ENCODE data around the gene NCOR1.
"Not testable (repeated sequence)": the region's sequence is repeated elsewhere in the genome, so short reads cannot be mapped to it uniquely, and the experiment has no call there.

NCOR1 gene

DNA sequence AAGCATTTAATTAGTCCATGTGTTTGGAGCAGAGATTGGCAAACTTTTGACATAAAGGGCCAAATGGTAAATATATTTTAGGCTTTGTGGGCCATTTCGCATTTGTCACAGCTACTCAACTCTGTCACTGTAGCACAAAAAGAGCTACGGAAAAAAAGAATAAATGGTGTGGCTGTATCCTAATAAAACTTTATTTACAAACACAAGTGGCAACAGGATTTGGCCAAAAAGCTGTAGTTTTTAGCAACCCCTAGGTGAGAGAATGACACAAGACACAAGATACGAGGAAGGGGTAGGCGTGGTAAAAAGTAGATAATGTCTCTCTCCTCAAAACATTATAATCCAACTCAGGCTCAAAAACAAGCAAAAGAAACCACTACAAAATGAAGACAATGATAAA is 149.2 kb downstream of the NCOR1 start:
- peaks cover 32 to 85% (median 61%) of the 10 kb centered on the region in 4 experiments for H3K36me3 ChIP-seq (ENCODE audit: control insufficient read depth in 4 of 4, insufficient read depth in 4 of 4, low read length in 3 of 4)
- H3K27ac ChIP-seq (ENCODE audit: insufficient read depth in 1 of 2, low read depth in 1 of 2, low read length in 2 of 2, poor library complexity in 1 of 2, severe bottlenecking in 2 of 2): no peak overlapping the region
- ChIA-PET CTCF (no interaction called here), POLR2A (no interaction called here)
- no CpG with 5 or more reads among the region's 4 CpGs for WGBS (ENCODE audit: insufficient coverage)
- no peaks in the 10 kb centered on the region for H3K27me3 ChIP-seq (replicated peaks in 2 of 5; ENCODE audit: control insufficient read depth in 4 of 5, insufficient read depth in 5 of 5, low read length in 4 of 5)
- no peaks in the 10 kb centered on the region for H3K9me3 ChIP-seq (ENCODE audit: control extremely low read depth in 1 of 5, control insufficient read depth in 4 of 5, insufficient read depth in 2 of 5, low read depth in 1 of 5, low read length in 4 of 5)
- no peaks in the 10 kb centered on the region for H3K4me1 ChIP-seq (ENCODE audit: control extremely low read depth in 1 of 4, control insufficient read depth in 4 of 4, insufficient read depth in 4 of 4, low read length in 3 of 4)
- no peak for DNase-seq
- no peak overlapping the region for H3K4me3 ChIP-seq (ENCODE audit: control insufficient read depth in 1 of 7, extremely low read depth in 1 of 7, insufficient read depth in 4 of 7, low read depth in 2 of 7, low read length in 6 of 7)

DNA sequence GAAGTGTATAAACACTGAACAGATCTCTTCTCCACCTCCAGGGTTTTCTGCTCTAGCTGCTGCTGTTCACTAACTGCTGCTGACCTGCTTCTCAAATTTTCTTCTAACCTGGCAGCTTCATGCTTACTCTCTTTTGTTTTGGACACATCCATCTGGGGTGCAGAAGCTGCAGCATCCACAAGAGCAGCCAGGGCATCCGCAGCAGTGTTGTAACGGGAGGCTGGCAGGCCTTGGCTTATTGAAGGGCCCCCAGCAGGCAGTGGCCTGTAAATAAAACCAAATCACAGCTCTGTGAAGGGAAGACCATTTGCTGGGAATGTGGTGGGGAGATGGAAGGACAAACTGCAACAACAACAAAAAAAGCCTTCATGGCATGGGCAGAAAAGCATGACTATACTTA is 153.7 kb downstream of the NCOR1 start:
- ChIA-PET CTCF (no interaction called here), POLR2A (interaction anchor here (0.5 kb wide), 1 partner anchor 30 kb away, joined by 3 read pairs; no protein-coding TSS in a partner anchor)
- Histone ChIP-seq H3K4me1 (ENCODE audit: control extremely low read depth in 1 of 4, control insufficient read depth in 4 of 4, insufficient read depth in 4 of 4, low read length in 3 of 4) (no peaks in the 10 kb centered on the region), H3K27me3 (replicated peaks in 2 of 5; ENCODE audit: control insufficient read depth in 4 of 5, insufficient read depth in 5 of 5, low read length in 4 of 5) (no peaks in the 10 kb centered on the region), H3K4me3 (ENCODE audit: control insufficient read depth in 1 of 7, extremely low read depth in 1 of 7, insufficient read depth in 4 of 7, low read depth in 2 of 7, low read length in 6 of 7) (no peak overlapping the region), H3K36me3 (ENCODE audit: control insufficient read depth in 4 of 4, insufficient read depth in 4 of 4, low read length in 3 of 4) (peaks cover 35 to 86% (median 59%) of the 10 kb centered on the region in 4 experiments), H3K9me3 (ENCODE audit: control extremely low read depth in 1 of 5, control insufficient read depth in 4 of 5, insufficient read depth in 2 of 5, low read depth in 1 of 5, low read length in 4 of 5) (no peaks in the 10 kb centered on the region), H3K27ac (ENCODE audit: insufficient read depth in 1 of 2, low read depth in 1 of 2, low read length in 2 of 2, poor library complexity in 1 of 2, severe bottlenecking in 2 of 2) (no peak overlapping the region)
- DNase-seq: no peak
- no CpG with 5 or more reads among the region's 2 CpGs for WGBS (ENCODE audit: insufficient coverage)

DNA sequence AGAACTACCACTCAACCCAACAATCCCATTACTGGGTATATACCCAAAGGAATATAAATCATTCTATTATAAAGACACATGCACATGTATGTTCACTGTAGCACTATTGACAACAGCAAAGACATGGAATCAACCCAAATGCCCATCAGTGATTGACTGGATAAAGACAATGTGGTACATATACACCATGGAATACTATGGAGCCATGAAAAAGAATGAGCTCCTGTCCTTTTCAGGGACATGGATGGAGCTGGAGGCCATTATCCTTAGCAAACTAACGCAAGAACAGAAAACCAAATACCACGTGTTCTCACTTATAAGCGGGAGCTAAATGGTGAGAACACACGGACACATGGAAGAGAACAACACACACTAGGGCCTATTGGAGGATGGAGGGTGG is 160.2 kb downstream of the NCOR1 start:
- H3K9me3 ChIP-seq (ENCODE audit: control extremely low read depth in 1 of 5, control insufficient read depth in 4 of 5, insufficient read depth in 2 of 5, low read depth in 1 of 5, low read length in 4 of 5): peaks cover 0 to 11% (median 5%) of the 10 kb centered on the region in 5 experiments
- H3K4me1 ChIP-seq (ENCODE audit: control extremely low read depth in 1 of 4, control insufficient read depth in 4 of 4, insufficient read depth in 4 of 4, low read length in 3 of 4); H3K27ac ChIP-seq (ENCODE audit: insufficient read depth in 1 of 2, low read depth in 1 of 2, low read length in 2 of 2, poor library complexity in 1 of 2, severe bottlenecking in 2 of 2); H3K27me3 ChIP-seq (replicated peaks in 2 of 5; ENCODE audit: control insufficient read depth in 4 of 5, insufficient read depth in 5 of 5, low read length in 4 of 5); DNase-seq; H3K4me3 ChIP-seq (ENCODE audit: control insufficient read depth in 1 of 7, extremely low read depth in 1 of 7, insufficient read depth in 4 of 7, low read depth in 2 of 7, low read length in 6 of 7); POLR2A ChIA-PET: not testable (repeated sequence)
- WGBS (ENCODE audit: insufficient coverage): no CpG with 5 or more reads among the region's 4 CpGs
- CTCF ChIA-PET: interaction anchor here (1.4 kb wide), 1 partner anchor 8 kb away, joined by 5 read pairs; no protein-coding TSS in a partner anchor
- peaks cover 35 to 81% (median 41%) of the 10 kb centered on the region in 4 experiments for H3K36me3 ChIP-seq (ENCODE audit: control insufficient read depth in 4 of 4, insufficient read depth in 4 of 4, low read length in 3 of 4)

DNA sequence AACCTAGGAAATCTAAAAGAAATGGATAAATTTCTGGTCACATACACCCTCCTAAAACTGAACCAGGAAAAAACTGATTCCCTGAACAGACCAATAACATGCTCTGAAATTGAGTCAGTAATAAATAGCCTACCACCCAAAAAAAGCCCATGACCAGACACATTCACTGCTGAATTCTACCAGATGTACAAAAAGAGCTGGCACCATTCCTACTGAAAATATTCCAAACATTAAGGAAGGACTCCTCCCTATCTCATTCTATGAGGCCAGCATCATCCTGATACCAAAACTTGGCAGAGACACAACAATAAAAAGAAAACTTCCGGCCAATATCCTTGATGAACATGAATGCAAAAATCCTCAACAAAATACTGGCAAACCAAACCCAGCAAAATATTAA is 162.8 kb downstream of the NCOR1 start:
- Histone ChIP-seq H3K4me1 (ENCODE audit: control extremely low read depth in 1 of 4, control insufficient read depth in 4 of 4, insufficient read depth in 4 of 4, low read length in 3 of 4) (no peaks in the 10 kb centered on the region), H3K4me3 (ENCODE audit: control insufficient read depth in 1 of 7, extremely low read depth in 1 of 7, insufficient read depth in 4 of 7, low read depth in 2 of 7, low read length in 6 of 7) (no peak overlapping the region), H3K9me3 (ENCODE audit: control extremely low read depth in 1 of 5, control insufficient read depth in 4 of 5, insufficient read depth in 2 of 5, low read depth in 1 of 5, low read length in 4 of 5) (peaks cover 0 to 11% (median 5%) of the 10 kb centered on the region in 5 experiments), H3K27ac (ENCODE audit: insufficient read depth in 1 of 2, low read depth in 1 of 2, low read length in 2 of 2, poor library complexity in 1 of 2, severe bottlenecking in 2 of 2) (no peak overlapping the region), H3K36me3 (ENCODE audit: control insufficient read depth in 4 of 4, insufficient read depth in 4 of 4, low read length in 3 of 4) (peaks cover 29 to 81% (median 37%) of the 10 kb centered on the region in 4 experiments), H3K27me3 (replicated peaks in 2 of 5; ENCODE audit: control insufficient read depth in 4 of 5, insufficient read depth in 5 of 5, low read length in 4 of 5) (no peaks in the 10 kb centered on the region)
- no peak for DNase-seq
- ChIA-PET CTCF (no interaction called here), POLR2A (no interaction called here)
- WGBS (ENCODE audit: insufficient coverage): no CpG with 5 or more reads among the region's 1 CpG

DNA sequence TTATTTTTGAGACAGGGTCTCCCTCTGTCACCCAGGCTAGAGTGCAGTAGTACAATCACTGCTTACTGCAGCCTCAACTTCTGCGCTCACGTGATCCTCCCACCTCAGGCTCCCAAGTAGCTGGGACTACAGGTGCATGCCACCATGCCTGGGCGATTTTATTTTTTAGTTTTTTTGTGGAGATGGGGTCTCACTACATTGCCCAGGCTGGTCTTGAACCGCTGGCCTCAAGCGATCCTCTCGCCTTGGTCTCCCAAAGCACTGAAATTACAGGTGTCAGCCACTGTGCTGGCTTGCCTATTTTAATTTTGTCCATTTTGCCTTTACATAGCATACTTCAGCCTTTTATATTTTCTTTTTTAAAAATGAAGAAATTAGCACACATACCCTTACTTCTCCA is 164.5 kb downstream of the NCOR1 start:
- Histone ChIP-seq H3K27me3 (replicated peaks in 2 of 5; ENCODE audit: control insufficient read depth in 4 of 5, insufficient read depth in 5 of 5, low read length in 4 of 5) (no peaks in the 10 kb centered on the region), H3K4me1 (ENCODE audit: control extremely low read depth in 1 of 4, control insufficient read depth in 4 of 4, insufficient read depth in 4 of 4, low read length in 3 of 4) (no peaks in the 10 kb centered on the region), H3K9me3 (ENCODE audit: control extremely low read depth in 1 of 5, control insufficient read depth in 4 of 5, insufficient read depth in 2 of 5, low read depth in 1 of 5, low read length in 4 of 5) (peaks cover 0 to 11% (median 5%) of the 10 kb centered on the region in 5 experiments), H3K27ac (ENCODE audit: insufficient read depth in 1 of 2, low read depth in 1 of 2, low read length in 2 of 2, poor library complexity in 1 of 2, severe bottlenecking in 2 of 2) (no peak overlapping the region), H3K36me3 (ENCODE audit: control insufficient read depth in 4 of 4, insufficient read depth in 4 of 4, low read length in 3 of 4) (peaks cover 26 to 78% (median 42%) of the 10 kb centered on the region in 4 experiments), H3K4me3 (ENCODE audit: control insufficient read depth in 1 of 7, extremely low read depth in 1 of 7, insufficient read depth in 4 of 7, low read depth in 2 of 7, low read length in 6 of 7) (no peak overlapping the region)
- CTCF ChIA-PET: no interaction called here
- POLR2A ChIA-PET: no interaction called here
- DNase-seq: no peak
- WGBS (ENCODE audit: insufficient coverage): 100% methylated on average over 3 of the region's 6 CpGs

DNA sequence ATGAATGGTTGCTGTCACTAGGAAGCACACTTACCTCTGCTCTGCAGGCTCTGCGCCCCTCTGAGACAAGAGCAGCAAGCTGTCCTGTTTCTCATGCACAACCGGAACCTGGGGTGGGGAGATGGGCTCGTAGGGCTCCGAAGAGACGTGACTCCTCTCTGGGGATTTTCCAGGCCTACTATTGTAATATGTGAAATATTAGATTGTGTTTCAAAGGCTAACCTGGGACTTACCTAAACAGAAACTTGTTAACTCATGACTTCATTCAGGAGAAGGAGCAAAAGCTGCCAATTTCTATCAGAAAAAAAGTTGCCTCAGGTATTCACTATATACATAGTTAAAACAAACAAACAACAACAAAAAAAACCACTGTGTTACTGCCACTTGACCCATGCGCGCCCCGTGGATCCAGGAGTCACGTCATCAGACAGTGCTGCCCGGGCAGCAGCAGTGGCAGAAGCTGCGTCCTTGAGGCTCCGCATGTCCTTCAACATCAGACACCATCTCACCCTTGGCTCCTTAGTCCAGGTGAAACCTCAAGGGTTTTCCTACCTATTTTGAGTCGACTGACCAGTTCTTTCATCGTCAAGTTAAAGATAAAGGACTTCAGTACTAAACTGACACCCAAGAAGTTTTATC is 166.4 kb downstream of the NCOR1 start:
- Histone ChIP-seq H3K4me3 (ENCODE audit: control insufficient read depth in 1 of 7, extremely low read depth in 1 of 7, insufficient read depth in 4 of 7, low read depth in 2 of 7, low read length in 6 of 7) (no peak overlapping the region), H3K9me3 (ENCODE audit: control extremely low read depth in 1 of 5, control insufficient read depth in 4 of 5, insufficient read depth in 2 of 5, low read depth in 1 of 5, low read length in 4 of 5) (peaks cover 0 to 11% (median 4%) of the 10 kb centered on the region in 5 experiments), H3K27ac (ENCODE audit: insufficient read depth in 1 of 2, low read depth in 1 of 2, low read length in 2 of 2, poor library complexity in 1 of 2, severe bottlenecking in 2 of 2) (no peak overlapping the region), H3K36me3 (ENCODE audit: control insufficient read depth in 4 of 4, insufficient read depth in 4 of 4, low read length in 3 of 4) (peaks cover 37 to 77% (median 47%) of the 10 kb centered on the region in 4 experiments), H3K4me1 (ENCODE audit: control extremely low read depth in 1 of 4, control insufficient read depth in 4 of 4, insufficient read depth in 4 of 4, low read length in 3 of 4) (no peaks in the 10 kb centered on the region), H3K27me3 (replicated peaks in 2 of 5; ENCODE audit: control insufficient read depth in 4 of 5, insufficient read depth in 5 of 5, low read length in 4 of 5) (no peaks in the 10 kb centered on the region)
- POLR2A ChIA-PET: interaction anchor here (0.7 kb wide), 1 partner anchor 75 kb away, joined by 3 read pairs; no protein-coding TSS in a partner anchor
- DNase-seq: no peak
- CTCF ChIA-PET: interaction anchor here (1.4 kb wide), 1 partner anchor 16 kb away, joined by 3 read pairs; no protein-coding TSS in a partner anchor
- WGBS (ENCODE audit: insufficient coverage): 93% methylated on average over 10 of the region's 14 CpGs

DNA sequence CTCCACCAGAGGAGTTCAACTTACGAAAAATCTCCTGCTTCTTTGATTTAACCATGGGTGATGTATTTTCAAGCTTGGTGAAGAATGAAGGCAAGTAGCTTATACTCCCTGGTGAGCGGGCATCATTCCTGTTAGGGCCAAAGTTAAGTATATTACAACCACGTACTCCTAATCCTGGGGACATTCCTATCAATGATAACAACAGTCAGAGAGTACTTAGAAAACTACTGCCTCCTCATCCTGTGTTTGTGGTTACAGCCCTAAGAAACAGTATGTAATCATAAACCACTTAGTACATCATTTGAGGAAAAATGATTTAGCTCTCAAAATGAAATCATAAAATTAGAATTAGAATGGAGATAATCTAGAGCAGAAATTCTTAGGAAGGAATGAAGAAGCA is 168.4 kb downstream of the NCOR1 start:
- ChIA-PET CTCF (interaction anchor here (0.9 to 1.8 kb wide), 2 partner anchors 12 to 28 kb away, joined by 3 to 7 read pairs; no protein-coding TSS in a partner anchor), POLR2A (no interaction called here)
- Histone ChIP-seq H3K27ac (ENCODE audit: insufficient read depth in 1 of 2, low read depth in 1 of 2, low read length in 2 of 2, poor library complexity in 1 of 2, severe bottlenecking in 2 of 2) (no peak overlapping the region), H3K4me1 (ENCODE audit: control extremely low read depth in 1 of 4, control insufficient read depth in 4 of 4, insufficient read depth in 4 of 4, low read length in 3 of 4) (no peaks in the 10 kb centered on the region), H3K9me3 (ENCODE audit: control extremely low read depth in 1 of 5, control insufficient read depth in 4 of 5, insufficient read depth in 2 of 5, low read depth in 1 of 5, low read length in 4 of 5) (no peaks in the 10 kb centered on the region), H3K36me3 (ENCODE audit: control insufficient read depth in 4 of 4, insufficient read depth in 4 of 4, low read length in 3 of 4) (peaks cover 41 to 76% (median 53%) of the 10 kb centered on the region in 4 experiments), H3K4me3 (ENCODE audit: control insufficient read depth in 1 of 7, extremely low read depth in 1 of 7, insufficient read depth in 4 of 7, low read depth in 2 of 7, low read length in 6 of 7) (no peak overlapping the region), H3K27me3 (replicated peaks in 2 of 5; ENCODE audit: control insufficient read depth in 4 of 5, insufficient read depth in 5 of 5, low read length in 4 of 5) (no peaks in the 10 kb centered on the region)
- 100% methylated on average over 1 of the region's 3 CpGs for WGBS (ENCODE audit: insufficient coverage)
- no peak for DNase-seq

Measured in common myeloid progenitor, CD34-positive (primary cell).